HepG2 (cell line): ENCODE measurements around the gene ZNF428. TPM values are rescaled to one million over a fixed set of nuclear protein-coding genes. Genes with fewer than 3 reads are reported as not detected.

ENCODE experiments used
- ATF1 ChIP-seq: IDR thresholded peaks from 2 replicates; pipeline ENCODE4 v1.6.1; 2016; ENCODE audit warnings: mild to moderate bottlenecking, control low read depth
- CSRNP1 ChIP-seq: sonication (generic); formaldehyde crosslinking; IDR thresholded peaks from 2 replicates; pipeline ENCODE4 v1.8.1; 2023; ENCODE audit warnings: mild to moderate bottlenecking, missing genetic modification reagents
- E2F2 ChIP-seq: sonication (generic); formaldehyde crosslinking; IDR thresholded peaks from 2 replicates; pipeline ENCODE4 v1.4.0; 2020; ENCODE audit warnings: missing genetic modification reagents, borderline replicate concordance
- ELF3 ChIP-seq: IDR thresholded peaks from 2 replicates; pipeline ENCODE4 v1.6.1; 2016; ENCODE audit warnings: missing genetic modification reagents, missing compliant biosample characterization
- FOSL2 ChIP-seq: sonication (generic); formaldehyde crosslinking; IDR thresholded peaks from 2 replicates; pipeline ENCODE4 v1.4.0; 2020; ENCODE audit warnings: missing genetic modification reagents
- FOXK1 ChIP-seq: sonication (generic); formaldehyde crosslinking; IDR thresholded peaks from 2 replicates; pipeline ENCODE4 v1.4.0; 2020; ENCODE audit warnings: low read depth, missing genetic modification reagents, borderline replicate concordance
- HIC2 ChIP-seq: sonication (generic); formaldehyde crosslinking; IDR thresholded peaks from 2 replicates; pipeline ENCODE4 v1.9.0; 2022; ENCODE audit warnings: low read depth, missing genetic modification reagents
- MAZ ChIP-seq, 2 experiments: sonication (generic) in 1 of 2; formaldehyde crosslinking in 1 of 2; IDR thresholded peaks; 2 replicates each; pipeline versions ENCODE4 v1.5.0 to v1.6.1; 2012 to 2020; ENCODE audit warnings: low read depth in 2 of 2, mild to moderate bottlenecking in 2 of 2, borderline replicate concordance in 1 of 2, improper control_type of control experiment in 1 of 2, low read length in 1 of 2, missing genetic modification reagents in 1 of 2, moderate library complexity in 1 of 2
- MIXL1 ChIP-seq: IDR thresholded peaks from 2 replicates; pipeline ENCODE4 v1.6.1; 2016
- MTF1 ChIP-seq: sonication (generic); formaldehyde crosslinking; IDR thresholded peaks from 2 replicates; pipeline ENCODE4 v1.5.0; 2020; ENCODE audit warnings: missing genetic modification reagents
- MXD4 ChIP-seq: IDR thresholded peaks from 2 replicates; pipeline ENCODE4 v1.6.1; 2016; ENCODE audit warnings: mild to moderate bottlenecking, missing biosample characterization, missing genetic modification reagents
- NONO ChIP-seq, 2 experiments: fragments of 450-650 bp in 1 of 2; sonication (generic) in 1 of 2; formaldehyde crosslinking in 1 of 2; IDR thresholded peaks in 1 of 2; conservative IDR thresholded peaks in 1 of 2; 2 replicates each; pipeline versions ENCODE4 v1.6.1 to v1.8.0; 2017 to 2022; ENCODE audit warnings: mild to moderate bottlenecking in 1 of 2, missing genetic modification reagents in 1 of 2, moderate library complexity in 1 of 2
- RFXANK ChIP-seq: IDR thresholded peaks from 2 replicates; pipeline ENCODE4 v1.6.1; 2016
- SRSF9 ChIP-seq: fragments of 200-400 bp; formaldehyde crosslinking; IDR thresholded peaks from 2 replicates; pipeline ENCODE4 v1.6.1; 2018; ENCODE audit warnings: borderline replicate concordance, mild to moderate bottlenecking, low read depth, low read length; ENCODE audit not compliant: insufficient read depth, poor library complexity, severe bottlenecking
- TARDBP ChIP-seq: sonication (generic); formaldehyde crosslinking; IDR thresholded peaks from 2 replicates; pipeline ENCODE4 v1.8.0; 2022; ENCODE audit warnings: mild to moderate bottlenecking, missing genetic modification reagents
- THRA ChIP-seq: sonication (generic); formaldehyde crosslinking; IDR thresholded peaks from 2 replicates; pipeline ENCODE4 v1.4.0; 2020; ENCODE audit warnings: missing genetic modification reagents, borderline replicate concordance
- ZFP36 ChIP-seq: fragments of 150-350 bp; IDR thresholded peaks from 2 replicates; pipeline ENCODE4 v1.6.1; 2018; ENCODE audit warnings: borderline replicate concordance, low read length, low read depth; ENCODE audit not compliant: partially characterized antibody
- ZNF263 ChIP-seq: sonication (generic); formaldehyde crosslinking; IDR thresholded peaks from 2 replicates; pipeline ENCODE4 v1.4.0; 2020; ENCODE audit warnings: missing genetic modification reagents
- ZNF7 ChIP-seq: IDR thresholded peaks from 2 replicates; pipeline ENCODE4 v1.6.1; 2016; ENCODE audit warnings: missing biosample characterization, missing genetic modification reagents
- ZNF816 ChIP-seq: sonication (generic); formaldehyde crosslinking; IDR thresholded peaks from 2 replicates; pipeline ENCODE4 v1.8.0; 2022; ENCODE audit warnings: missing genetic modification reagents, mild to moderate bottlenecking, borderline replicate concordance
- ZNF83 ChIP-seq: sonication (generic); formaldehyde crosslinking; IDR thresholded peaks from 2 replicates; pipeline ENCODE4 v1.4.0; 2020; ENCODE audit warnings: missing genetic modification reagents, mild to moderate bottlenecking, borderline replicate concordance
- ZSCAN25 ChIP-seq: sonication (generic); formaldehyde crosslinking; IDR thresholded peaks from 2 replicates; pipeline ENCODE4 v1.8.0; 2022; ENCODE audit warnings: mild to moderate bottlenecking, missing genetic modification reagents
- polyA plus RNA-seq, 8 experiments: library from polyadenylated mRNA; depleted of rRNA in 3 of 8; stranded (reverse) in 7 of 8; unstranded in 1 of 8; fragments of >200 nt; fragmentation: Illumina TruSeq in 4 of 8; extraction: Trizol in 4 of 8; gene quantifications; 2 replicates each; pipeline versions ENCODE4 v1.2.1 to v1.2.3, GENCODE V29; 2011 to 2016; ENCODE audit warnings: low read depth in 4 of 8, missing spikeins in 1 of 8, mixed read lengths in 1 of 8; ENCODE audit not compliant: insufficient read depth in 1 of 8
- total RNA-seq, 5 experiments: library from RNA; depleted of rRNA; stranded (reverse); fragments of >200 nt; fragmentation: Illumina TruSeq; extraction: Trizol; gene quantifications; 2 replicates each; pipeline ENCODE4 v1.2.3, GENCODE V29; 2016; ENCODE audit warnings: low read depth in 1 of 5

The ZNF428 gene
- total and polyA plus RNA-seq, 2 of the 13 experiments (the other 11 are each of a cell fraction or from before 2014, with no cell fraction given) = 10.4 to 26.9 TPM

- no peak; the same call in 1 of the 2 replicates for TF ChIP-seq MAZ (IDR thresholded peaks at IDR 0.05; ENCODE audit: borderline replicate concordance, low read depth, low read length)
- peak; percentile 72 for TF ChIP-seq MAZ (CRISPR knock-in tag; IDR thresholded peaks at IDR 0.05; ENCODE audit: low read depth)
- 0 out of 2 replicates have a peak, but pooled peaks have one; percentile 18 for TF ChIP-seq ZNF263 (CRISPR knock-in tag)
- peak; percentile 42; the same call in 1 of the 2 replicates for TF ChIP-seq MIXL1 (CRISPR knock-in tag)
- no peak for TF ChIP-seq ZNF7 (CRISPR knock-in tag)
- peak; percentile 50; the same call in 1 of the 2 replicates for TF ChIP-seq CSRNP1 (CRISPR knock-in tag)
- TF ChIP-seq ZNF816 (CRISPR knock-in tag) = no peak
- TF ChIP-seq MTF1 (CRISPR knock-in tag) = no peak
- no peak for TF ChIP-seq E2F2 (CRISPR knock-in tag)
- TF ChIP-seq THRA = 0 out of 2 replicates have a peak, but pooled peaks have one; percentile 11
- peak; percentile 34; the same call in 1 of the 2 replicates for TF ChIP-seq HIC2 (CRISPR knock-in tag)
- 0 out of 2 replicates have a peak, but pooled peaks have one; percentile 48 for TF ChIP-seq RFXANK
- peak; percentile 52; the same call in 1 of the 2 replicates for TF ChIP-seq FOSL2
- TF ChIP-seq ZFP36 = no peak
- TF ChIP-seq ATF1 (CRISPR knock-in tag) = peak; percentile 99
- TF ChIP-seq NONO (IDR thresholded peaks at IDR 0.05) = no peak
- TF ChIP-seq NONO (CRISPR knock-in tag; conservative IDR thresholded peaks at IDR 0.05) = peak; percentile 64; the same call in 1 of the 2 replicates
- no peak for TF ChIP-seq ZNF83
- TF ChIP-seq ZSCAN25 (CRISPR knock-in tag) = no peak; the same call in 1 of the 2 replicates
- peak; percentile 48; the same call in 1 of the 2 replicates for TF ChIP-seq MXD4 (CRISPR knock-in tag)
- TF ChIP-seq FOXK1 (CRISPR knock-in tag) = peak; percentile 82; the same call in 1 of the 2 replicates
- no peak for TF ChIP-seq SRSF9
- peak; percentile 67; the same call in 1 of the 2 replicates for TF ChIP-seq ELF3 (CRISPR knock-in tag)
- peak; percentile 86 for TF ChIP-seq TARDBP
Measured at GRCh38 chr19:43595999-43596841, 23.2 kb downstream of the ZNF428 start, which contains the start of the genes IRGQ and ZNF576 (continued).
